GM12878 (cell line): Measurements from ENCODE around the gene SLC3A2. TPM values are rescaled to one million over a fixed set of nuclear protein-coding genes. Genes with fewer than 3 reads are reported as not detected.

Experiments used
- ATF7 ChIP-seq: fragments of 450-650 bp; IDR thresholded peaks from 2 replicates; pipeline ENCODE4 v1.6.1; 2016; ENCODE audit warnings: low read depth, mild to moderate bottlenecking
- CBX3 ChIP-seq: fragments of 200-600 bp; sonication (generic); IDR thresholded peaks from 2 replicates; pipeline ENCODE4 v1.6.1; 2016; ENCODE audit warnings: low read depth, borderline replicate concordance
- CEBPB ChIP-seq, 2 experiments: fragments of 150-350 bp in 1 of 2; IDR thresholded peaks; 2 replicates each; pipeline ENCODE4 v1.6.1; 2012 to 2014; ENCODE audit warnings: low read depth in 2 of 2, low read length in 2 of 2, borderline replicate concordance in 1 of 2, inconsistent platforms in 1 of 2
- E2F4 ChIP-seq: IDR thresholded peaks from 2 replicates; pipeline ENCODE4 v1.6.1; 2012; ENCODE audit warnings: low read depth, low read length, improper control_type of control experiment
- FOXM1 ChIP-seq: IDR thresholded peaks from 2 replicates; pipeline ENCODE4 v1.6.1; 2012; ENCODE audit warnings: low read depth, mild to moderate bottlenecking, inconsistent platforms, low read length, moderate library complexity
- HDAC6 ChIP-seq: fragments of 200-600 bp; sonication (generic); IDR thresholded peaks from one replicate; pipeline ENCODE4 v1.8.0; 2017; ENCODE audit warnings: antibody characterized with exemption; ENCODE audit not compliant: unreplicated experiment
- HDGF ChIP-seq: fragments of 450-650 bp; IDR thresholded peaks from 2 replicates; pipeline ENCODE4 v1.6.1; 2016; ENCODE audit warnings: antibody characterized with exemption
- IRF5 ChIP-seq: fragments of 450-650 bp; IDR thresholded peaks from 2 replicates; pipeline ENCODE4 v1.6.1; 2017; ENCODE audit warnings: borderline replicate concordance
- MLLT1 ChIP-seq: fragments of 450-650 bp; IDR thresholded peaks from 2 replicates; pipeline ENCODE4 v1.6.1; 2016; ENCODE audit warnings: mild to moderate bottlenecking
- MTA3 ChIP-seq: IDR thresholded peaks from 2 replicates; pipeline ENCODE4 v1.6.1; 2012; ENCODE audit warnings: low read length, inconsistent platforms, borderline replicate concordance
- MXI1 ChIP-seq: fragments of 150-350 bp; IDR thresholded peaks from 2 replicates; pipeline ENCODE4 v1.6.1; 2011; ENCODE audit warnings: low read depth, mild to moderate bottlenecking, inconsistent platforms, low read length, improper control_type of control experiment
- NFYB ChIP-seq: IDR thresholded peaks from 2 replicates; pipeline ENCODE4 v1.6.1; 2011; ENCODE audit warnings: low read depth, mild to moderate bottlenecking, low read length, improper control_type of control experiment, moderate library complexity; ENCODE audit not compliant: insufficient read depth
- POLR2AphosphoS2 ChIP-seq: IDR thresholded peaks from 2 replicates; pipeline ENCODE4 v1.6.1; 2011; ENCODE audit warnings: low read depth, mild to moderate bottlenecking, low read length, improper control_type of control experiment, moderate library complexity
- RUNX3 ChIP-seq: IDR thresholded peaks from 2 replicates; pipeline ENCODE4 v1.6.1; 2012; ENCODE audit warnings: low read length, inconsistent platforms
- SMAD5 ChIP-seq: IDR thresholded peaks from 2 replicates; pipeline ENCODE4 v1.6.1; 2016; ENCODE audit warnings: antibody characterized with exemption, low read depth
- SP1 ChIP-seq: IDR thresholded peaks from one replicate; pipeline ENCODE4 v1.6.1; 2011; ENCODE audit warnings: low read depth, low read length
- STAT1 ChIP-seq: fragments of 450-650 bp; conservative IDR thresholded peaks from 2 replicates; pipeline ENCODE4 v1.6.1; 2014; ENCODE audit warnings: antibody characterized with exemption, mild to moderate bottlenecking
- TAF1 ChIP-seq: IDR thresholded peaks from 2 replicates; pipeline ENCODE4 v1.6.1; 2011; ENCODE audit warnings: mild to moderate bottlenecking, low read depth, low read length, borderline replicate concordance
- TBL1XR1 ChIP-seq: IDR thresholded peaks from 2 replicates; pipeline ENCODE4 v1.6.1; 2012; ENCODE audit warnings: low read depth, low read length, improper control_type of control experiment
- WRNIP1 ChIP-seq: IDR thresholded peaks from 2 replicates; pipeline ENCODE4 v1.6.1; 2011; ENCODE audit warnings: low read depth, low read length, improper control_type of control experiment, borderline replicate concordance
- YY1 ChIP-seq: IDR thresholded peaks from 2 replicates; pipeline ENCODE4 v1.6.1; 2011; ENCODE audit warnings: low read depth, mild to moderate bottlenecking, low read length
- ZBED1 ChIP-seq: IDR thresholded peaks from 2 replicates; pipeline ENCODE4 v1.6.1; 2016; ENCODE audit warnings: borderline replicate concordance
- ZNF622 ChIP-seq: fragments of 450-650 bp; IDR thresholded peaks from 2 replicates; pipeline ENCODE4 v1.6.1; 2017; ENCODE audit warnings: mild to moderate bottlenecking, inconsistent platforms
- polyA plus RNA-seq, 11 experiments: library from polyadenylated mRNA; depleted of rRNA in 4 of 11; unstranded in 6 of 11; stranded (reverse) in 5 of 11; fragments of >200 nt; fragmentation: Nextera tagmentation in 4 of 11; fragmentation: Illumina TruSeq in 1 of 11; extraction: Ambion mirVana in 4 of 11; extraction: Trizol in 1 of 11; gene quantifications; 1 replicate in 1 of 11; 2 replicates in 10 of 11; pipeline versions ENCODE4 v1.2.1 to v1.2.3, GENCODE V29; 2011 to 2016; ENCODE audit warnings: inconsistent platforms in 2 of 11, missing spikeins in 2 of 11, low read depth in 1 of 11
- total RNA-seq, 4 experiments: library from RNA; depleted of rRNA in 3 of 4; stranded (reverse); fragments of >200 nt in 3 of 4; fragmentation: Illumina TruSeq in 1 of 4; extraction: Trizol in 1 of 4; gene quantifications; 2 replicates each; pipeline versions ENCODE4 v1.2.1 to v1.2.3, GENCODE V29; 2013 to 2021
- TF ChIP-seq, protein P1 (sequence below): IDR thresholded peaks from 2 replicates; pipeline ENCODE4 v1.6.1; 2011; ENCODE audit warnings: mild to moderate bottlenecking, low read depth, low read length, moderate library complexity; ENCODE audit not compliant: insufficient replicate concordance

SLC3A2 gene
- total and polyA plus RNA-seq, 10 of the 15 experiments (the other 5 are each of a cell fraction or from before 2014, with no cell fraction given), result 6.9 to 158 (median 106) TPM

- no peak for TF ChIP-seq ZNF622
- TF ChIP-seq, protein P1, sequence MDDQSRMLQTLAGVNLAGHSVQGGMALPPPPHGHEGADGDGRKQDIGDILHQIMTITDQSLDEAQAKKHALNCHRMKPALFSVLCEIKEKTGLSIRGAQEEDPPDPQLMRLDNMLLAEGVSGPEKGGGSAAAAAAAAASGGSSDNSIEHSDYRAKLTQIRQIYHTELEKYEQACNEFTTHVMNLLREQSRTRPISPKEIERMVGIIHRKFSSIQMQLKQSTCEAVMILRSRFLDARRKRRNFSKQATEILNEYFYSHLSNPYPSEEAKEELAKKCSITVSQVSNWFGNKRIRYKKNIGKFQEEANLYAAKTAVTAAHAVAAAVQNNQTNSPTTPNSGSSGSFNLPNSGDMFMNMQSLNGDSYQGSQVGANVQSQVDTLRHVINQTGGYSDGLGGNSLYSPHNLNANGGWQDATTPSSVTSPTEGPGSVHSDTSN, result no peak
- no peak for TF ChIP-seq YY1
- no peak for TF ChIP-seq MXI1
- peak; percentile 13; the same call in 1 of the 2 replicates for TF ChIP-seq POLR2AphosphoS2
- no peak for TF ChIP-seq E2F4
- no peak for TF ChIP-seq MLLT1
- peak; percentile 22; the same call in 1 of the 2 replicates for TF ChIP-seq SMAD5
- TF ChIP-seq NFYB, result no peak
- no peak for TF ChIP-seq TAF1
- TF ChIP-seq RUNX3, result peak; percentile 10; the same call in 1 of the 2 replicates
- TF ChIP-seq ZBED1, result peak; percentile 90
- TF ChIP-seq ATF7, result no peak
- TF ChIP-seq MTA3, result peak; percentile 97
- TF ChIP-seq HDGF, result no peak
- TF ChIP-seq CEBPB (IDR thresholded peaks at IDR 0.05; ENCODE audit: borderline replicate concordance in 1 of 2, low read depth in 2 of 2, low read length in 2 of 2), result no peak; a peak in 1 of 4 replicates
- TF ChIP-seq HDAC6, result no peak
- no peak for TF ChIP-seq STAT1
- no peak for TF ChIP-seq IRF5
- TF ChIP-seq CBX3, result no peak
- no peak for TF ChIP-seq SP1
- no peak for TF ChIP-seq TBL1XR1
- TF ChIP-seq FOXM1, result peak; percentile 34; the same call in 1 of the 2 replicates
- TF ChIP-seq WRNIP1, result no peak
Measured at GRCh38 chr11:62850911-62851806, 29.5 kb upstream of the SLC3A2 start (continued).
